ENCODE results near the gene XXYLT1.

The XXYLT1 gene

GRCh38 chr3:195072916-195073564 lies 197.9 kb downstream of the XXYLT1 start:
- DNase-seq = no peak

DNA sequence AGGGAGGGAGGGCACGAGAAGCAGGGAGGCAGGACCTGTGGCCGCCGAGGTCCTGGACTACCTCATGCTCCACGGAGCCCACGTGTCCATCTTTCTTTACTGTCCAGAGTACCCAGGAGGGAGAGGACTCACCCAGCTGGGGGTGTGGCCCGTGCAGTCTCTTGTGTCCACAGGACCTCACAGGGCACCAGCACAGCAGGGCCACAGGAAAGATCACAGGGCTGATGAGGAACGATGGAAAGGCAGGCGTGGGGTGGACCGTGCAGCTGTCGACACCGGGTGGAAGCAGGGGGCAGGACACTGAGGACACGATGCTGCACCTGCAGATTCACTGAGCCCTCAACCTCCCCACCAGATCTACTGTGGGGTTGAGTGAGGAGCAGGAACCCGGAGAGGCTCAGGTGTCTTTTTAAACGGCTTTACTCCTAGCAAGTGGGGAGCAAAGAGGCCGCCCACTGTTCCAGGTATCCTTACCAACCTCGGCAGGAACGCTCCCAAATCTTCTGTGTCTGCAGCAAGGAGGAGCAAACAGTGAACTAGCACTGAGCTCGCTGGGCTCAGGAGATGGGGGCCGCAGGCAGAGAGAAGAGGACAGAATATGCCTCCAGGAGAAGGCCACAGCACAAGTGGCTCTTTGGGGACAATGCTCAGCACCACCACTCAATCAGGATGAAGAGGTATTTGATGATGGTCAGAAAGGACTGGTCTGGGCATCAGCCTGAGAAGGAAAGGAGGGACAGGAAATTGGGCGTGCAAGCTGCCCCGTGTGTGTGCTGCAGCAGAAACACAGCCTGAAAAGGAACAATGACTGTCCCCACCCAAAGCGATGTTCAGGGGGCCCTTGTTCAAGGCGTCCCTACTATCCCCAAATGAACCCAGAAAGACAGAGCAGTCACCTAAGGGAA lies 198.8 kb downstream of the XXYLT1 start:
- DNase-seq = no peak

- no peak for DNase-seq
Measured at GRCh38 chr3:195071011-195071728, 199.8 kb downstream of the XXYLT1 start.

- DNase-seq = no peak
Measured at GRCh38 chr3:195070336-195070735, 200.6 kb downstream of the XXYLT1 start.

DNA sequence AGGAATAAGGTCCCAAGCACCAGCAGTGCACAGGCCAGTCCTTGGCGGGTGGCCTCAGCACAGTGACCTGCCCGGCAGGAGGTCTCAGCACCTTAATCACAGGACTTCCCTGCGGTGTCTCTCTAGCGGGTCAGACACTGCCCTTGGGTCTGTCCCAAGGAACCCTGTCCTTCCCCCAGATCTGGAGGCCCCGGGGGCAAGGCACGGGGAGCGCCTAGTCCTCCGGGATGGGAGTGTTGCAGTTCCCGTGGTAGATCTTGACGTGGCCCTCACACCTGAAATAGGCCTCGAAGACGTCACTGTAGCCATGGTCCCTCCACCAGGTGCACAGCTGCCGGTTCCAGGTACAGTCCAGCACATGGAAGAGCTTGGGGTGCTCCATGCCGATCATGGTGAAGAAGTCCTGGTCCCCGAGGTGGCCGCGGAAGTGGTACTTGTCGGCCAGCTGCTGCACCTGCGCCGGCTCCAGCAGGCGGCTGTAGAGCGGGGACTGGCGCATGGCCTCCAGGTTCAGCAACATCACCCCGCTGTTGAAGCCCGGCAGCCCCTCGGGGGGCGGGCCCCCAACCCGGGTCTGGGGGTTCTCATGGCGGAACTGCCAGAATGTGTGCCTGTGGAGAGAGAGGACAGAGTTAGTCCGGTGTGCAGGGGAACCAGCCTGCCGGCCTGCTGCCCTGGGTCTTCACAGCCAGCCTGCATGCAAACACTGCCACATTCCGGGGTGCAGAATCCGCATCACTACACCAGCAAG lies 201.3 kb downstream of the XXYLT1 start:
- DNase-seq = no peak

GRCh38 chr3:195068084-195069080 lies 202.6 kb downstream of the XXYLT1 start:
- DNase-seq = no peak

- no peak for DNase-seq
Measured at GRCh38 chr3:195066441-195066841, 204.5 kb downstream of the XXYLT1 start.

DNA sequence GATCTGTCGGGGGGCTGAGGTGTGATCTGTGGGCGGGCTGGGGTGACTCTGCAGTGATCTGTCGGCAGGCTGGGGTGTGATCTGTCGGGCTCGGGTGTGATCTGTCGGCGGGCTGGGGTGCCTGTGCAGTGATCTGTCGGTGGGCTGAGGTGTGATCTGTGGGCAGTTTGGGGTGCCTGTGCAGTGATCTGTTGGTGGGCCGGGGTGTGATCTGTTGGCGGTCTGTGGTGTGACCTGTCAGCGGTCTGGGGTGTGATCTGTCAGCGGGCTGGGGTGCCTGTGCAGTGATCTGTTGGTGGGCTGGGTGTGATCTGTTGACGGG lies 205.1 kb downstream of the XXYLT1 start:
- DNase-seq = no peak

DNA sequence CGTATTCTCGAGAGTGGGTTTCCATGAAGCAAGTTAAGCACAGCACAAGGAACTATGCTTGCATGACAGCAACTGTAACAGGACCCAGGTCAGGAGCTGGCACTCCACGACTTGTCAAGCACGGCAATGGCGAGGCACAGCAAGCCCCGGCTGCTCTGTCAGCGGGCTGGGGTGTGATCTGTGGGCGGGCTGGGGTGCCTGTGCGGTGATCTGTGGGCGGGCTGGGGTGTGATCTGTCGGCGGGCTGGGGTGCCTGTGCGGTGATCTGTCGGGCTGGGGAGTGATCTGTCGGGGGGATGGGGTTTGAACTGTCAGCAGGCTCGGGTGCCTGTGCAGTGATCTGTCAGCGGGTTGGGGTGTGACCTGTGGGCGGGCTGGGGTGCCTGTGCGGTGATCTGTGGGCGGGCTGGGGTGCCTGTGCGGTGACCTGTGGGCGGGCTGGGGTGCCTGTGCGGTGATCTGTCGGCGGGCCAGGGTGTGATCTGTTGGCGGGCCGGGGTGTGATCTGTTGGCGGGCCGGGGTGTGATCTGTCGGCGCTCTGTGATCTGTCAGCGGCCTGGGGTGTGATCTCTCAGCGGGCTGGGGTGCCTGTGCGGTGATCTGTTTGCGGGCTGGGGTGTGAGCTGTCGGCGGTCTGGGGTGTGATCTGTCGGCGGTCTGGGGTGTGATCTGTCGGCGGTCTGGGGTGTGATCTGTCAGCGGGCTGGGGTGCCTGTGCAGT lies 205.7 kb downstream of the XXYLT1 start:
- DNase-seq = no peak

- no peak for DNase-seq
Measured at GRCh38 chr3:195064300-195064931, 206.5 kb downstream of the XXYLT1 start.

GRCh38 chr3:195063581-195064193 lies 207.3 kb downstream of the XXYLT1 start:
- DNase-seq = no peak

DNA sequence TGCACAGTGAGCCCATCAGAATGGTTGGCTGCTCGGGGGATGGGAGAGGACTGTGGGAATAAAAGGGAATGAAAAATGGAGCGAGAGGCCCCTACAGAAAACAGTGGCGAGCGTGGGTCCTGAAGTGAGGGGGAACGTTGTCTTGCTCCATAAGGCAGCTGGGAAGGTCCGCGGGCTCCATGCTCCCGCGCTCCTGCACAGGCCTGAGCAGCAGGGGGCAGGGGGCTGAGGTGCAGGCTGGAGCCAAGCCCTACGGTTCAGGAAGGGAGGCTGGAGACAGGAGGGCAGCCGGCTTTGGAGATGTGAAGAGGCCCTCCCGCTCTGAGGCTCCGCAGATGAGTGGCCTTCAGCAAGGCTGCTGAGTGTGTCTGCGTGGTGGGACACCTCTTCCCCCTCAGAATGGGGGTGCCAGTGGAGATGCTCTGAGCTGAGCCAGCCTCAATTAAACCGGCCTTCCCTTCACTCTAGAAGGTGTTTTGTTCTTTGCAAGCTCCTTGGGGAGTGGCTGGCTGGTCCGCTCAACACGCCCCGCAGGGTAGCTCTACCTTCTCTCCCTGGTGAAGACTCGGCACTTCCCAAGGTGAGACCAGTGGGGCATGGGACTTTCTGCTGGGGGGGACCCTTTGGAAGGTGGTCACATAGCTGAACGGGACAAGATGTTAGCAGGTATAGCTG lies 208.0 kb downstream of the XXYLT1 start:
- no peak for DNase-seq

- no peak for DNase-seq
Measured at GRCh38 chr3:195061756-195062655, 209.0 kb downstream of the XXYLT1 start.

DNA sequence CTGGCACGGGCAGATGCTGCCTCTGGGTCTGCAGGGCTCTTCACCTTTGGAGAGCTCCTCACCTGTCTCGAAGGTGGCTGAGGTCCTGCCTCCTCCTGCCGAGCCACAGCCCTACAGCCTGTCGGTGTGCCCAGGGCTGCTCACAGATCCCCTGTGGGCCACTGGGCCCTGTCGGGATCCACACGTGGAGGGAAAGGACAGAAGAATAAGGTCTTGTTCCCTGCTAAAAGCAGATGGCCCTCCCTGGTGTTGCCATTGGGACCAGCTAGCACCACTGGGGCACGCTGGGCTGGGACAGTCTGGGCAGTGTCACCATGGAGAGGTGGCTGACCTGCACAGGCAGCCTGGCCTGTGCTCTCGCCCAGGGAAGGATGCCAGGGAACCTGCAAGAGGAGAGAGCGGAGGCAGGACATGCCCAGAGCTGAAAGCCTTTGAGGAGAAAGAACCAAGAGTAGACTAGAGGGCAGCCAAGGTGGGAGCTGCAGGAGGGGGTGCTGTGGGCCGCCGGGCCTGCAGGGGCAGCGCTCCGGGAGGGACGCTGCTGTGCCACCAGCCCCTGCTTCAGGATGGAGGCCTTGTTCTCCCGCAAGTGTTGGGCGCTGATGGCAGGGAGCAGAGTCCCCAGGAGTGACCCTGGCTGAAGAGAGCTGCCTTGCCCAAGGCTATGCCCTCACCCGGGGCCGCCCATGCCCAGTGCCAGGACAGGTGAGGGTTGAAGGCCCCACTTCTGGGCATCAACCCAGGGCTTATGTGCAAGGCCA lies 210.2 kb downstream of the XXYLT1 start:
- DNase-seq = no peak

- no peak for DNase-seq
Measured at GRCh38 chr3:195060217-195060481, 210.8 kb downstream of the XXYLT1 start.

DNA sequence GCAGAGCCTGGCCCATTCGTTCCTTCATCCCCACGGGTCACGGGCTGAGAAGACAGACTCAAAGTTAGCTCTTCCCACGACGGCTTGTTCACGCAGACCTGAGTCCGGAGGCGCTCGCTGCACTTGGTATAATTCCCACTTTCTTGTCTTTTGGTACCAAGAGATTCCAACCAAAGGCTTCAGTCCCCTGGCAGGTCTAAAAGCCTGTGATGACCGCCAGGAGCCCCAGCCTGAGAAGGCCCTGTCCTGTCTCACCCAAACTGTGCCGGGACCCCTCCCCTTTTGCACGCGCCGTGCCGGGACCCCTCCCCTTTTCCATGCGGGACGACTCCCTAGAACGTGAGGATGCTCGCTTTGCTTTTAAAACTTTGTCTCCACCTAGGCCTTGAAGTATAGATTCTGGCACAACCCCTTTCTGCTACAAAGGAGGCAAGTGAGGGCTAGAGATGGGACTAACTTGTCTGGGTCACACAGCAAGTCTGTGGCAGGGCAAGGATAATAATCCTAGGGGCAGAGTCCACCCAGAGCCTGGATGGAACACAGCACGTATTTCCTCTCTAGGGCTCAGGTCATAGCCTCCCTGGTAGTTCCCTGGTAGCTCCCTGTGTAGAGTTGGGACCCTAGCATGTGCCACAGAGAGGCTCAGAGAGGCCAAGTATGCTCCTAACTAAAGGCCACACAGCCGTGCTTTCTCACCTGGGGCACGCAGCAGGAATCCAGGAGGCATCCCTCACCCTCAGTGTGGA lies 211.3 kb downstream of the XXYLT1 start:
- no peak for DNase-seq

DNA sequence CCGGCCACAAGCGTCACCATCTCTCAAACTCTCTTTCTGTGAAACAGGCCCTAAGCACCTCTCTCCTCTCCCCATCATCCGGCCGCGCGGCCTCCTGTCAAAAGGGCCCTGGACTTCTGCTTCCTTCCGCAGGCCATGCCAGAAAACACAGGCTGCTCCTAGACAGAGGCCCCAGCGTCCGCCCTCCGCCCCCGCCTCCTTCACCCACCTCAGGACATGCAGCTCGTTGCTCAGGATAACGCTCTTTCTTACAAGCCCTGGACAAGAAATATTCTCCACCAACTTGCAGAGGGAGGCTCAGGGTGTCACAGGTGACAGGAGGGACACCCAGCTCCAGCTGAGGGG lies 212.0 kb downstream of the XXYLT1 start:
- DNase-seq = no peak
